CD4-positive, alpha-beta memory T cell (primary cell): ENCODE measurements around the gene EIF4G1. TPM values are rescaled to one million over a fixed set of nuclear protein-coding genes. Genes with fewer than 3 reads are reported as not detected.

ENCODE experiments used
- CTCF ChIA-PET: fragments of 350-600 bp; sonication (Branson Sonifier 250); formaldehyde crosslinking; loops from one replicate; lab custom pipeline; 2021; ENCODE audit warnings: inconsistent platforms; ENCODE audit not compliant: partially characterized antibody; lab: Charles Lee
- POLR2A ChIA-PET: fragments of 350-600 bp; sonication (Branson Sonifier 250); formaldehyde crosslinking; loops from one replicate; lab custom pipeline; 2021; ENCODE audit not compliant: partially characterized antibody; lab: Charles Lee
- DNase-seq, 5 donors: peaks; one replicate each; pipeline versions ENCODE4 v3.0.0 to v3.0.0-alpha.2; 2020 to 2022; ENCODE audit warnings: mixed read lengths in 1 of 5
- H3K27ac ChIP-seq: one replicate; pipeline ENCODE4 v1.7.0; 2013; ENCODE audit warnings: low read depth, low read length
- H3K27me3 ChIP-seq: 2 replicates; pipeline ENCODE4 v1.7.0; 2013; ENCODE audit warnings: mild to moderate bottlenecking, low read length, moderate library complexity; ENCODE audit not compliant: insufficient read depth
- H3K36me3 ChIP-seq: 2 replicates; pipeline ENCODE4 v1.7.0; 2013; ENCODE audit warnings: mild to moderate bottlenecking, low read length, moderate library complexity; ENCODE audit not compliant: insufficient read depth
- H3K4me1 ChIP-seq: 2 replicates; pipeline ENCODE4 v1.7.0; 2013; ENCODE audit warnings: mild to moderate bottlenecking, low read length, moderate library complexity; ENCODE audit not compliant: insufficient read depth
- H3K4me3 ChIP-seq, 2 donors: one replicate each; pipeline ENCODE4 v1.7.0; 2013; ENCODE audit warnings: low read length in 2 of 2, mild to moderate bottlenecking in 1 of 2
- H3K9me3 ChIP-seq, 2 donors: one replicate each; pipeline ENCODE4 v1.7.0; 2013; ENCODE audit warnings: low read length in 2 of 2, control low read depth in 1 of 2; ENCODE audit not compliant: control insufficient read depth in 1 of 2
- H3K27ac Mint-ChIP-seq, 7 donors: one replicate each; pipeline ENCODE4 v1.8.0; 2020 to 2021; ENCODE audit warnings: mixed read lengths in 7 of 7, mild to moderate bottlenecking in 6 of 7, inconsistent platforms in 3 of 7, moderate library complexity in 3 of 7
- H3K27me3 Mint-ChIP-seq, 2 donors: one replicate each; pipeline ENCODE4 v1.8.0; 2020 to 2021; ENCODE audit warnings: mixed read lengths in 2 of 2
- H3K36me3 Mint-ChIP-seq, 2 donors: one replicate each; pipeline ENCODE4 v1.8.0; 2020 to 2021; ENCODE audit warnings: mixed read lengths in 2 of 2, inconsistent platforms in 1 of 2, mild to moderate bottlenecking in 1 of 2
- H3K4me1 Mint-ChIP-seq, 4 donors: one replicate each; pipeline ENCODE4 v1.8.0; 2020 to 2021; ENCODE audit warnings: mixed read lengths in 4 of 4, mild to moderate bottlenecking in 1 of 4
- H3K4me3 Mint-ChIP-seq, 8 donors: one replicate each; pipeline ENCODE4 v1.8.0; 2020 to 2021; ENCODE audit warnings: mixed read lengths in 8 of 8, mild to moderate bottlenecking in 7 of 8, moderate library complexity in 6 of 8, inconsistent platforms in 3 of 8
- H3K9me3 Mint-ChIP-seq, 8 donors: one replicate each; pipeline ENCODE4 v1.8.0; 2020 to 2021; ENCODE audit warnings: mixed read lengths in 8 of 8, mild to moderate bottlenecking in 5 of 8, inconsistent platforms in 3 of 8, moderate library complexity in 1 of 8
- intact Hi-C: fragments of 100-400 bp; cut with micrococcal nuclease; formaldehyde crosslinking; loops from one replicate; pipeline ENCODE4 v1.15.1; 2023
- polyA plus RNA-seq, 2 donors: library from polyadenylated mRNA; unstranded; fragments of 300-500 nt; fragmentation: Illumina TruSeq; gene quantifications; one replicate each; pipeline ENCODE4 v1.2.3, GENCODE V29; 2021
- total RNA-seq, 2 experiments: library from RNA; stranded (reverse); gene quantifications; one replicate each; pipeline ENCODE4 v1.2.3, GENCODE V29; 2021

The EIF4G1 gene
- total and polyA plus RNA-seq, 4 experiments from 2014 or later, result 3.6 to 246 (median 144) TPM

- no peaks in the 10 kb centered on the region for H3K4me1 ChIP-seq
- H3K36me3 ChIP-seq, result no peaks in the 10 kb centered on the region
- no peak overlapping the region for H3K4me3 Mint-ChIP-seq
- H3K27ac Mint-ChIP-seq, result no peak overlapping the region
- peaks cover 3% of the 10 kb centered on the region for H3K27me3 ChIP-seq
- CTCF ChIA-PET, result interaction anchor here (1.1 kb wide), 1 partner anchor 8 kb away, joined by 3 read pairs; no protein-coding TSS in a partner anchor
- no peaks in the 10 kb centered on the region for H3K36me3 Mint-ChIP-seq
- H3K4me3 ChIP-seq, result no peak overlapping the region
- no peaks in the 10 kb centered on the region for H3K4me1 Mint-ChIP-seq
- POLR2A ChIA-PET, result interaction anchor here (0.6 kb wide), 1 partner anchor 36 kb away, joined by 4 read pairs; no protein-coding TSS in a partner anchor
- H3K9me3 ChIP-seq, result no peaks in the 10 kb centered on the region
- peaks cover 0 to 2% (median 0%) of the 10 kb centered on the region in 8 donors for H3K9me3 Mint-ChIP-seq
- DNase-seq, result no peak
- peaks cover 8 to 22% of the 10 kb centered on the region in 2 donors for H3K27me3 Mint-ChIP-seq
- H3K27ac ChIP-seq, result no peak overlapping the region
- intact Hi-C loops, result no loop called here
These were observed 31.5 kb upstream of the EIF4G1 start for GRCh38 chr3:184282941-184283340.

- Histone ChIP-seq H3K27me3 (peaks cover 3% of the 10 kb centered on the region), H3K36me3 (no peaks in the 10 kb centered on the region), H3K4me3 (no peak overlapping the region), H3K27ac (no peak overlapping the region), H3K4me1 (no peaks in the 10 kb centered on the region), H3K9me3 (no peaks in the 10 kb centered on the region)
- intact Hi-C loops, result loop anchor here (1.0 kb wide), 1 partner anchor 56 kb away; no protein-coding TSS in a partner anchor
- Mint-ChIP-seq H3K4me3 (no peak overlapping the region), H3K27ac (no peak overlapping the region), H3K4me1 (no peaks in the 10 kb centered on the region), H3K27me3 (peaks cover 6 to 18% of the 10 kb centered on the region in 2 donors), H3K9me3 (peaks cover 0 to 2% (median 0%) of the 10 kb centered on the region in 8 donors), H3K36me3 (no peaks in the 10 kb centered on the region)
- ChIA-PET CTCF (interaction anchor here (1.0 to 4.0 kb wide), 2 partner anchors 11 to 56 kb away, joined by 3 to 21 read pairs; no protein-coding TSS in a partner anchor), POLR2A (interaction anchor here (0.6 kb wide), 1 partner anchor 37 kb away, joined by 4 read pairs; no protein-coding TSS in a partner anchor)
- no peak for DNase-seq
These were observed 30.7 kb upstream of the EIF4G1 start for GRCh38 chr3:184283681-184284080.

- Mint-ChIP-seq H3K36me3 (no peaks in the 10 kb centered on the region), H3K4me3 (peak overlapping the region in 1 of 8 donors; percentile 16), H3K27ac (no peak overlapping the region), H3K4me1 (peaks cover 0 to 2% (median 0%) of the 10 kb centered on the region in 4 donors), H3K27me3 (peaks cover 5 to 20% of the 10 kb centered on the region in 2 donors), H3K9me3 (peaks cover 0 to 2% (median 0%) of the 10 kb centered on the region in 8 donors)
- H3K4me1 ChIP-seq, result no peaks in the 10 kb centered on the region
- CTCF ChIA-PET, result interaction anchor here (0.9 to 4.0 kb wide), 3 partner anchors 12 to 129 kb away, joined by 3 to 21 read pairs (median 3); partner anchors contain the start of gene DVL3
- POLR2A ChIA-PET, result no interaction called here
- no peak overlapping the region for H3K4me3 ChIP-seq
- DNase-seq, result peak in 2 of 5 donors; percentile 12 to 14
- H3K36me3 ChIP-seq, result no peaks in the 10 kb centered on the region
- no peak overlapping the region for H3K27ac ChIP-seq
- peaks cover 3% of the 10 kb centered on the region for H3K27me3 ChIP-seq
- intact Hi-C loops, result loop anchor here (1.0 kb wide), 1 partner anchor 57 kb away; no protein-coding TSS in a partner anchor
- no peaks in the 10 kb centered on the region for H3K9me3 ChIP-seq
These were observed 29.7 kb upstream of the EIF4G1 start for GRCh38 chr3:184284696-184285095.

- peak overlapping the region in 1 of 7 donors; percentile 57 for H3K27ac Mint-ChIP-seq
- CTCF ChIA-PET, result interaction anchor here (0.6 to 1.9 kb wide), 5 partner anchors 59 to 394 kb away, joined by 3 to 13 read pairs (median 5); no protein-coding TSS in a partner anchor
These were observed 24.9 kb upstream of the EIF4G1 start for GRCh38 chr3:184289426-184289938.

GRCh38 chr3:184290331-184290730 lies 24.1 kb upstream of the EIF4G1 start:
- Histone ChIP-seq H3K27ac (no peak overlapping the region), H3K9me3 (no peaks in the 10 kb centered on the region), H3K36me3 (no peaks in the 10 kb centered on the region), H3K4me1 (no peaks in the 10 kb centered on the region), H3K4me3 (no peak overlapping the region), H3K27me3 (peaks cover 3% of the 10 kb centered on the region)
- Mint-ChIP-seq H3K9me3 (peaks cover 0 to 2% (median 0%) of the 10 kb centered on the region in 8 donors), H3K27me3 (peaks cover 5 to 13% of the 10 kb centered on the region in 2 donors), H3K4me3 (no peak overlapping the region), H3K36me3 (no peaks in the 10 kb centered on the region), H3K4me1 (peaks cover 0 to 2% (median 0%) of the 10 kb centered on the region in 4 donors), H3K27ac (peak overlapping the region in 1 of 7 donors; percentile 64)
- CTCF ChIA-PET, result interaction anchor here (1.4 to 1.9 kb wide), 2 partner anchors 8 to 63 kb away, joined by 3 to 13 read pairs; no protein-coding TSS in a partner anchor
- DNase-seq, result no peak
- intact Hi-C loops, result no loop called here
- POLR2A ChIA-PET, result no interaction called here

More at GRCh38 chr3:184289426-184289938, 24.9 kb upstream of the EIF4G1 start:
- no peak overlapping the region for H3K4me3 Mint-ChIP-seq
- POLR2A ChIA-PET, result no interaction called here
- Histone ChIP-seq H3K4me3 (no peak overlapping the region), H3K4me1 (no peaks in the 10 kb centered on the region), H3K9me3 (no peaks in the 10 kb centered on the region), H3K36me3 (no peaks in the 10 kb centered on the region), H3K27me3 (peaks cover 3% of the 10 kb centered on the region), H3K27ac (no peak overlapping the region)
- intact Hi-C loops, result loop anchor here (1.0 kb wide), 3 partner anchors 62 to 394 kb away; no protein-coding TSS in a partner anchor
- peak; percentile 40 to 57 (median 48) for DNase-seq
- peaks cover 0 to 2% (median 0%) of the 10 kb centered on the region in 4 donors for H3K4me1 Mint-ChIP-seq
- H3K27me3 Mint-ChIP-seq, result peaks cover 5 to 16% of the 10 kb centered on the region in 2 donors
- no peaks in the 10 kb centered on the region for H3K36me3 Mint-ChIP-seq
- H3K9me3 Mint-ChIP-seq, result peaks cover 0 to 2% (median 0%) of the 10 kb centered on the region in 8 donors

GRCh38 chr3:184291044-184291737 lies 23.2 kb upstream of the EIF4G1 start:
- Histone ChIP-seq H3K36me3 (no peaks in the 10 kb centered on the region), H3K27me3 (no peaks in the 10 kb centered on the region), H3K27ac (no peak overlapping the region), H3K4me1 (no peaks in the 10 kb centered on the region), H3K9me3 (no peaks in the 10 kb centered on the region), H3K4me3 (no peak overlapping the region)
- no peak for DNase-seq
- Mint-ChIP-seq H3K4me3 (no peak overlapping the region), H3K36me3 (no peaks in the 10 kb centered on the region), H3K4me1 (peaks cover 0 to 2% (median 0%) of the 10 kb centered on the region in 4 donors), H3K27me3 (peaks cover 2 to 6% of the 10 kb centered on the region in 2 donors), H3K9me3 (peaks cover 0 to under 1% (median 0%) of the 10 kb centered on the region in 8 donors), H3K27ac (no peak overlapping the region)
- ChIA-PET POLR2A (no interaction called here), CTCF (interaction anchor here (1.4 to 1.5 kb wide), 2 partner anchors 9 to 41 kb away, joined by 3 to 4 read pairs; partner anchors contain the start of gene EEF1AKMT4)
- intact Hi-C loops, result no loop called here
